Measurements from ENCODE around the gene TAGLN3. TPM values are rescaled to one million over a fixed set of nuclear protein-coding genes. Genes with fewer than 3 reads are reported as not detected.
A peak's percentile ranks its signal among the peaks of the same experiment; 100 is the strongest.

TAGLN3 gene
- total RNA-seq, 2 donors from 2014 or later: 1.8 TPM; not detected in 1

DNA sequence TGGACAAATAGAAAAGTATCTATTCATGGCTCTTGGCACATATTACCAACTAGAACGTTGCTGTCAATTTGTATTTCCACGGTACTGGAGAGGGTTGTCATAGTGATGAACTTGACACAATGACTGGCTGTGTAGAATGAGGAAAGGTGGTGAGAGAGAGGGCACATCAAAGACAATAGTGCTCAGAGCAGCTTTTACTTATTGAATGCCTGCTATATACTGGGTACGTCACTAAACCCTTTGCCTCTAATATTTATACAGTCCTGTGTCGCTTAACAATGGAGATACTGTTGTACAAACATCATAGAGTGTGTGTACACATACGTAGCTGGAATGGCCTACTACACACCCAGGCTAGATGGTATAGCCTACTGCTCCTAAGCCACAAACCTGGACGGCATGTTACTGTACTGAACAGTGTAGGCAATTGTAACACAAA is 44.1 kb downstream of the TAGLN3 start:
- H3K27ac ChIP-seq: no peak overlapping the region
- no peaks in the 10 kb centered on the region for H3K9me3 ChIP-seq
- TF ChIP-seq, protein P1, sequence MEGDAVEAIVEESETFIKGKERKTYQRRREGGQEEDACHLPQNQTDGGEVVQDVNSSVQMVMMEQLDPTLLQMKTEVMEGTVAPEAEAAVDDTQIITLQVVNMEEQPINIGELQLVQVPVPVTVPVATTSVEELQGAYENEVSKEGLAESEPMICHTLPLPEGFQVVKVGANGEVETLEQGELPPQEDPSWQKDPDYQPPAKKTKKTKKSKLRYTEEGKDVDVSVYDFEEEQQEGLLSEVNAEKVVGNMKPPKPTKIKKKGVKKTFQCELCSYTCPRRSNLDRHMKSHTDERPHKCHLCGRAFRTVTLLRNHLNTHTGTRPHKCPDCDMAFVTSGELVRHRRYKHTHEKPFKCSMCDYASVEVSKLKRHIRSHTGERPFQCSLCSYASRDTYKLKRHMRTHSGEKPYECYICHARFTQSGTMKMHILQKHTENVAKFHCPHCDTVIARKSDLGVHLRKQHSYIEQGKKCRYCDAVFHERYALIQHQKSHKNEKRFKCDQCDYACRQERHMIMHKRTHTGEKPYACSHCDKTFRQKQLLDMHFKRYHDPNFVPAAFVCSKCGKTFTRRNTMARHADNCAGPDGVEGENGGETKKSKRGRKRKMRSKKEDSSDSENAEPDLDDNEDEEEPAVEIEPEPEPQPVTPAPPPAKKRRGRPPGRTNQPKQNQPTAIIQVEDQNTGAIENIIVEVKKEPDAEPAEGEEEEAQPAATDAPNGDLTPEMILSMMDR (IDR thresholded peaks at IDR 0.05): no peak
- no peaks in the 10 kb centered on the region for H3K4me1 ChIP-seq
- DNase-seq: peak; percentile 22
- H3K9ac ChIP-seq (ENCODE audit: low read depth in 2 of 2, low read length in 2 of 2): no peak overlapping the region
- H3K27me3 ChIP-seq: no peaks in the 10 kb centered on the region
- H3K36me3 ChIP-seq: no peaks in the 10 kb centered on the region
- no peak overlapping the region for H3K4me3 ChIP-seq
- intact Hi-C loops (cut with DNase I): no loop called here

DNA sequence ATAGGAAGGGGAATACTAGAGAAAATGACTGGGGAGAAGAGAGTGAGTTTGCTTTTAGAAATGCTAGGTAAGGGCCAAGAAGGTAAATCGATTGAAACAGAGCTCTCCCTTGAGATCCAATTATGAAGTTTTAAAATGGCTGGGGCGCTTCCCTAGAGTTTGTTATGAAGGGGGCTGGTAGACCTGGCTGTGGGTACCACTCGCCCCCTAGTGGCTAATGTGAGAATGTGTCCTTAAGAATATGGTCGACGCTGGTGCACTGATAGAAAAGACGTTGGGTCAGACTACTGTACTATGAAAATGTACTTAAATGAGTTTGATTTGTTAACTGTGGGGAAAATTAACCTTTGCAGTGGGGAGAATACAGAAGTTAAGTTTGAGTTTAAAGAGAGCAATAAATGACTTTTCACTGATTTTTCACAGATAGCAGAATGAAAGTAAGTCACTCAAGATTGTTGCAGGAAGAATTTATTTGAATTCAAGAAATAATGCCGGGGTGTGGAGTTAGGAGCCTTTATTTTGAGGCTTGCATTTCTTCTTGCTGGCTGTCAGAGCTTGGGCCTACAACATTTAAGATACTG is 45.0 kb downstream of the TAGLN3 start:
- DNase-seq: peak; percentile 43
- Histone ChIP-seq H3K9me3 (no peaks in the 10 kb centered on the region), H3K4me1 (no peaks in the 10 kb centered on the region), H3K27me3 (no peaks in the 10 kb centered on the region), H3K9ac (ENCODE audit: low read depth in 2 of 2, low read length in 2 of 2) (no peak overlapping the region), H3K36me3 (no peaks in the 10 kb centered on the region), H3K27ac (no peak overlapping the region), H3K4me3 (no peak overlapping the region)
- TF ChIP-seq, protein P1 (IDR thresholded peaks at IDR 0.05): peak; percentile 90
- intact Hi-C loops (cut with DNase I): no loop called here

DNA sequence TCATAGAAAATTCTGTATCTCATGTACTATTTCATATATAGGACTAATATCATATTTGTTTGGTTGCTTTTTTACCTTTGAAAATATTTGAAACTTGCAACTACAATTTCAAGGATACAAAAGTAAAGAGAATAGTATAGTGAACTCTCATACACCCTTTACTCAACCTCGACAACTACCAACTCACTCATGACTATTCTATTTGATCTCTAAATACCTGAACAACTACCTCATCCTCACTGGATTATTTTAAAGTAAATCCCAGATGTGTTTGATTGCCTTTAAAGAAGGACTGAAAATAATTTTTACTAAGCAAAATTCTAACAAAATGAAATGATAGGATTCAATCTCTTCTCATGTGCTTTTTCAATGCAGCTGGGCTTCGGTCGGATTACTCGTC is 47.9 kb downstream of the TAGLN3 start:
- intact Hi-C loops (cut with DNase I): no loop called here
- TF ChIP-seq, protein P1 (IDR thresholded peaks at IDR 0.05): no peak
- H3K4me1 ChIP-seq: no peaks in the 10 kb centered on the region

DNA sequence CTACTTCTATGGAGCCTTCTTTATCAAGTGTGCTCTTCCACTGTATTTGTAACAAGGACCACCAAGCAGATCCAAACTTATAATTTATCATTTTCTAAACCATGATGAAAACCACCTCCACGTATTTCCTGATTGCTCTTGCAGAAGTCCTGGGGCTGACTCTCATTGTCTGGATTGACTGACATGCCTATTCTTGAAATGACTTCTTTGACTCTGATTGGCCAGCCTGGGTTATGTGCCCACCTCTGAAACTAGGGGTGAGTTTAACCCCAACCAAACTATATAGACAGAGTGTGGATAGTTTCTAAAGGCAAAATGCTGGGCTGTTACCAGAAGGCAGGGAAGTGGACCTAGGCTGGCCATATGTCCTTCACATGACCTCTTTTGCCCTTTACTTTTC is 48.5 kb downstream of the TAGLN3 start:
- intact Hi-C loops (cut with DNase I): no loop called here
- Histone ChIP-seq H3K27ac (no peak overlapping the region), H3K4me1 (no peaks in the 10 kb centered on the region), H3K36me3 (no peaks in the 10 kb centered on the region), H3K9me3 (no peaks in the 10 kb centered on the region), H3K4me3 (no peak overlapping the region), H3K27me3 (no peaks in the 10 kb centered on the region), H3K9ac (ENCODE audit: low read depth in 2 of 2, low read length in 2 of 2) (no peak overlapping the region)
- TF ChIP-seq, protein P1 (IDR thresholded peaks at IDR 0.05): no peak
- DNase-seq: no peak

More for the DNA sequence above, 47.9 kb downstream of the TAGLN3 start:
- H3K36me3 ChIP-seq: no peaks in the 10 kb centered on the region
- H3K4me3 ChIP-seq: no peak overlapping the region
- no peak for DNase-seq
- H3K9me3 ChIP-seq: no peaks in the 10 kb centered on the region
- H3K9ac ChIP-seq (ENCODE audit: low read depth in 2 of 2, low read length in 2 of 2): no peak overlapping the region
- no peaks in the 10 kb centered on the region for H3K27me3 ChIP-seq
- H3K27ac ChIP-seq: no peak overlapping the region

DNA sequence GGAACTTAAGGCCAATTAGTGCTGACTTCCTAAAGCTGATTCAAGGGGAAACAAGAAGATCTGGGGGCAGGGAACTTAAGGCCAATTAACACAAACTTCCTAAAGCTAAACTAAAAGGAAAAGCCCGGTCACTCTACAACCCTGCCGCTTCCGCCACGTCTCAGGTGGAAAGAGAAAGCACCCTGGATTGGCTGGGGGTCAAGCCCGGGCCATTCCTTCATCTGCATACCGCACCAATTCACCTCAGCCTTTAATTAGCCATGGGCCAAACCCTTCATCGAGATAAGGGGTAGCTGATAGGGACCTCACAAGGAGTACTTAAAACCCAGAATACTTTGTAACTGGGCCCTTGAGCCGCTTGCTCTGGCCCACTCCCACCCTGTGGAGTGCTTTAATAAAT is 50.2 kb downstream of the TAGLN3 start:
- no peak overlapping the region for H3K27ac ChIP-seq
- no peaks in the 10 kb centered on the region for H3K9me3 ChIP-seq
- no peaks in the 10 kb centered on the region for H3K36me3 ChIP-seq
- TF ChIP-seq, protein P1 (IDR thresholded peaks at IDR 0.05): no peak
- no peaks in the 10 kb centered on the region for H3K27me3 ChIP-seq
- no peak for DNase-seq
- H3K9ac ChIP-seq (ENCODE audit: low read depth in 2 of 2, low read length in 2 of 2): no peak overlapping the region
- no peaks in the 10 kb centered on the region for H3K4me1 ChIP-seq
- no peak overlapping the region for H3K4me3 ChIP-seq
- intact Hi-C loops (cut with DNase I): no loop called here
